Loucy (cell line): ENCODE measurements around the gene LSM14B.

Experiments
- CTCF ChIP-seq: fragments of 200-600 bp; sonication (generic); conservative IDR thresholded peaks from 2 replicates; pipeline ENCODE4 v1.5.1; 2014; ENCODE audit warnings: mild to moderate bottlenecking, antibody characterized with exemption, low read length
- EZH2phosphoT487 ChIP-seq: fragments of 200-600 bp; IDR thresholded peaks from 2 replicates; pipeline ENCODE4 v1.6.1; 2018; ENCODE audit warnings: antibody characterized with exemption, mild to moderate bottlenecking, moderate library complexity, borderline replicate concordance

DNA sequence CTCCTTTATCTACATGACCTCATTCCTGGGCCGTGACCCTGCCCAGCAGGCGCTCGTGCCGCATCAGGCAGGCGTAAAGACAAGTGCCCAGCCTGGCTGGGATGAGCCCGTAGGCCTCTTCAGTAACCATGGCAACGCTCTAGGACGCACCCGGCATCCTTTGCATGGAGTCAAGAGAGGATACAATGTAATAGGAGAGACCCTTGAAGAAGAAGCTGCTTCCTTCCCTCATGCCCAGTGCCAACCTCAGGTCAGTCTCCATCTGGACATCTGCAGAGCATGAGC, 5.0 kb upstream of the LSM14B start:
- no peak for TF ChIP-seq CTCF
- TF ChIP-seq EZH2phosphoT487: no peak
